Activated CD8-positive, alpha-beta memory T cell treated with anti-CD3 and anti-CD28 coated beads, Interleukin-2, amount 10 ng/mL, durations not matched to agents 7 days and 5 days (primary cell): Measurements from ENCODE around the gene CHRNG. TPM values are rescaled to one million over a fixed set of nuclear protein-coding genes. Genes with fewer than 3 reads are reported as not detected.

Source experiments
- ATAC-seq: fragments of 150-1000 bp; cut with Tn5 transposase; one replicate; pipeline ENCODE4 v1.10.0; 2021; ENCODE audit warnings: moderate library complexity
- CTCF ChIA-PET: fragments of 350-600 bp; sonication (Branson Sonifier 250); formaldehyde crosslinking; loops from one replicate; lab custom pipeline; 2021; ENCODE audit warnings: antibody characterized with exemption; lab: Charles Lee
- DNase-seq: peaks from one replicate; pipeline ENCODE4 v3.0.0-alpha.2; 2020
- H3K27ac Mint-ChIP-seq: one replicate; pipeline ENCODE4 v1.8.0; 2021; ENCODE audit warnings: mild to moderate bottlenecking, mixed read lengths
- H3K27me3 Mint-ChIP-seq: one replicate; pipeline ENCODE4 v1.8.0; 2021; ENCODE audit warnings: mixed read lengths
- H3K36me3 Mint-ChIP-seq: one replicate; pipeline ENCODE4 v1.8.0; 2021; ENCODE audit warnings: mild to moderate bottlenecking, mixed read lengths
- H3K4me1 Mint-ChIP-seq: one replicate; pipeline ENCODE4 v1.8.0; 2021; ENCODE audit warnings: mixed read lengths
- H3K4me3 Mint-ChIP-seq: one replicate; pipeline ENCODE4 v1.8.0; 2021; ENCODE audit warnings: mild to moderate bottlenecking, moderate library complexity, mixed read lengths
- H3K9me3 Mint-ChIP-seq: one replicate; pipeline ENCODE4 v1.8.0; 2022; ENCODE audit warnings: low read depth, mixed read lengths
- total RNA-seq, 2 experiments: library from RNA; stranded (reverse); gene quantifications; one replicate each; pipeline ENCODE4 v1.2.3, GENCODE V29; 2021

The CHRNG gene
- total RNA-seq, 2 experiments from 2014 or later: not detected

DNA sequence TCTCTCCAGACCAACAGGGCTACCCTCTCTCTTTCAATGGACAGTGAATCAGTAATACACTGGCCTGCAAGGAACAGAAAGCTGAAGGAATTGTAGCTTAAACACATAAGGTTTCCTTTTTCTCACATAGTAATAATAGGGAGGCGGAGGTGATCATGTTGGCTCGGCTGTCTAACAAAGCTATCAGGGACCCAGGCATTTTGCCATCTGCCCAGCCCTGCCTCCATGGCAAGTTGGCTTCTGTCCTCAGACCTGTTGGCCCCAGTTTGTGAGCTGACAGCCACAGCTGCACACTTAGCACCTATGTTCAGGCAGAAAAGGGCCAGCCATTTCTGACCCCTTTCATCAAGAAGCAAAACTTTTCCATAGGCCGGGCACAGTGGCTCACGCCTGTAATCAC is 2.0 kb upstream of the CHRNG start:
- no peak for DNase-seq
- Mint-ChIP-seq H3K4me1 (peaks cover 7% of the 10 kb centered on the region), H3K9me3 (peaks cover 4% of the 10 kb centered on the region), H3K36me3 (no peaks in the 10 kb centered on the region), H3K4me3 (no peak overlapping the region), H3K27me3 (peaks cover 6% of the 10 kb centered on the region), H3K27ac (no peak overlapping the region)
- no peak for ATAC-seq
- CTCF ChIA-PET: no interaction called here

DNA sequence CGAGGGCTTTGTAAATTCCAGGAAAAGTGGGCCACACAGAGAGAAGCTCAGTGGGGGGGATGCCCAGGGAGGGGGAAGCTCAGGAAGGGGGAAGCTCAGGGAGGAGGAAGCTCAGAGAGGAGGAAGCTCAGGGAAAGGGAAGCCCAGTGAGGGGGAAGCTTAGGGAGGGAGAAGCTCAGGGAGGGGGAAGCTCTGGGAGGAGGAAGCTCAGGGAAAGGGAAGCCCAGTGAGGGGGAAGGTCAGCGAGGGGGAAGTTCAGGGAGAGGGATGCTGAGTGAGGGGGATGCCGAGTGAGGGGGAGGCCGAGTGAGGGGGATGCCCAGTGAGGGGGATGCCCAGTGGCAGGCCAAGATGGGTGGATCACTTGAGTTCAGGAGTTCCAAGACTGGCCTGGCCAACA is 821 bp upstream of the CHRNG start:
- no peak overlapping the region for H3K27ac Mint-ChIP-seq
- CTCF ChIA-PET: interaction anchor here (0.7 kb wide), 2 partner anchors 11 to 601 kb away, joined by 3 read pairs; no protein-coding TSS in a partner anchor

DNA sequence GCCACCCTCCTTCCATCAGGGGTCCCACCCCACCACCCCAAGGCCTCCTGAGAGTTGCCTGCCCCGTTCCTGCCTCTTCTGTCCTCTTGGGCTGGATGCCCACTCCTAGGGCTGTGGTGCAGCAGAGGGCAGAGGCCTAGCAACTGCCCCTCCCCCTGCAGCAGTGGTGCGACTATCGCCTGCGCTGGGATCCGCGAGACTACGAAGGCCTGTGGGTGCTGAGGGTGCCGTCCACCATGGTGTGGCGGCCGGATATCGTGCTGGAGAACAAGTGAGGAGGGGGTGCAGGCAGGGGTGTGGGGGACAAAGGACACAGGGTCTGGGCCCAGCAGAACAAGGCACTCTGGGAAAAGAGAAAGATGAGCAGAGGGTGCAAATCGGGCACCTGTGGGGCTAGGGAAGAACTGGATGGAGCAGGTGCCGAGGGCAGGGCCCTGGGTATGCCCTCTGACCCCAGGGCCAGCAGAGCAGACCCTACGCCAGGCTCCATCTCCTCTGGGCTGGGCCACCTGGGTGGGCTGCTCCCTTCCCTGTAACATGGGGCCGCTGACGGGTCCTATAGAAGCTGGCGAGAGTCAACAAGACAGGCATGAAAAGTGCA is 1.0 kb downstream of the CHRNG start:
- CTCF ChIA-PET: interaction anchor here (0.9 kb wide), 1 partner anchor 10 kb away, joined by 3 read pairs; the partner anchor contains the start of genes EIF4E2 and TIGD1

More for the DNA sequence above, 821 bp upstream of the CHRNG start:
- no peak for ATAC-seq
- H3K36me3 Mint-ChIP-seq: no peaks in the 10 kb centered on the region
- no peak for DNase-seq
- no peak overlapping the region for H3K4me3 Mint-ChIP-seq
- H3K9me3 Mint-ChIP-seq: peaks cover 4% of the 10 kb centered on the region
- peaks cover 7% of the 10 kb centered on the region for H3K4me1 Mint-ChIP-seq
- peaks cover 6% of the 10 kb centered on the region for H3K27me3 Mint-ChIP-seq

DNA sequence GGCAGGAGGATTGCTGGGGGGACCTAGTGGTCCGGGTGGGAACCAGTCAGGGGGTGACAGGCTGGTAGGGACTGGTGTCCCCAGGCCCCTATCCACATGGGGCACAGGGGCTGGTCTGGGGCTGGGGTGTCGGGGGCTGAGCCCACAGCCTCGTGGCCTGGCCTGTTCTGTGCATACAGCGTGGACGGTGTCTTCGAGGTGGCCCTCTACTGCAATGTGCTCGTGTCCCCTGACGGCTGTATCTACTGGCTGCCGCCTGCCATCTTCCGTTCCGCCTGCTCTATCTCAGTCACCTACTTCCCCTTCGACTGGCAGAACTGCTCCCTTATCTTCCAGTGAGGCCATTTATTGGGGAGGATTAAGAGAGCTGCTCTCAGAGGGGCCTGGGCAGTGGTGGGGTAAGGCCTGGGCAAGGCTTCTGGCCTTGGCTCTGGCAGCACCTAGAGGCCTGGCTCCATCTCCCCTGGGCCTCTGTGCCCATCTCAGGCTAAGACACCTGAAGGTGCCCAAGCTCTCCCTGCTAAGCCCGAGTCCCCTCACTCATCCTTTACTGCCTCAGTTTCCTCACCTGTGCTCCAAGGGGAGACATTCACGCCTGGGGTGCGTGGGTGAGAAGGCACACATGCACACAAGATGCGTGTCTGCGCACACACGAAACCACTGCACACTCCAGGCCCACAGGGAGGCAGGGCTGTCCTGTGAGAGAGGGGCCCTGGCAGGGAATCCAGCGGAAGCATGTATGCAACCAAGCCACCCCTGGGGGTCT is 1.9 kb downstream of the CHRNG start:
- H3K9me3 Mint-ChIP-seq: peaks cover 3% of the 10 kb centered on the region
- H3K36me3 Mint-ChIP-seq: peaks cover 2% of the 10 kb centered on the region
- H3K4me3 Mint-ChIP-seq: no peak overlapping the region
- peaks cover 10% of the 10 kb centered on the region for H3K4me1 Mint-ChIP-seq
- no peak for ATAC-seq
- no peak for DNase-seq
- peaks cover 6% of the 10 kb centered on the region for H3K27me3 Mint-ChIP-seq
- H3K27ac Mint-ChIP-seq: no peak overlapping the region
- CTCF ChIA-PET: interaction anchor here (0.9 kb wide), 1 partner anchor 9 kb away, joined by 3 read pairs; the partner anchor contains the start of genes EIF4E2 and TIGD1

More for the DNA sequence above, 1.0 kb downstream of the CHRNG start:
- DNase-seq: no peak
- no peak for ATAC-seq
- Mint-ChIP-seq H3K36me3 (peaks cover 2% of the 10 kb centered on the region), H3K4me3 (no peak overlapping the region), H3K27ac (no peak overlapping the region), H3K27me3 (peaks cover 6% of the 10 kb centered on the region), H3K4me1 (peaks cover 7% of the 10 kb centered on the region), H3K9me3 (peaks cover 4% of the 10 kb centered on the region)

DNA sequence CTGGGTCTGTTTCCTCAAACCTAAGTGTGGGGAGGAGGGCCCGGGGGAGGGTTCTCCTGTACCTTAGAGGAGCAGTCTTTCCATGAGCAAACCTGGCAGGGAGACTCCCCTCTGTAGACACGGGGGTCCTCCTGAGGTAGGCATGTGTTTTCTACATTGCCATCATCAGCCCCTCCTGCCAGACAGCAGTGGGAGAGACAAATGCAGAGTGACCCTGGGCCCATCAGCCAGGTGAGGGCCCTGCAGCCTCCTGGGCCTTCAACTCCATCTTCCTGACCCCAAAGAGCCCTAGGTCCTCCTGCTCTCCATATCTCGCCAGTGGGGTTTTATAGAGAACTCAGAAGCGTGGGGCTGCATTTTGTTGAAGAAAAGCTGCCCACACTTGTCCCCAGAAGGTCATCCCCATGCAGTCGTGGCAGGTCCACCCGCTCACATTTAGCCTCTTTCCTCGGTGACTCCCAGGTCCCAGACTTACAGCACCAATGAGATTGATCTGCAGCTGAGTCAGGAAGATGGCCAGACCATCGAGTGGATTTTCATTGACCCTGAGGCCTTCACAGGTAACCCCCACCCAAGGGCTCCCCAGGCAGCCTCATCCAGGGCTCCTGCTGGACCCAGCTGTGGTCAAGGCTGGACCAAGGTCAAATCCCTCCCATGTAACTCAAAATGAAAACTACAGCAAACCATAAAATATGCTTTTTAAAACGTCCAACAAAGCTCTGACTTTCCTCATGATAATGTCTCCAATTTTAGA is 2.6 kb downstream of the CHRNG start:
- DNase-seq (no peak), ATAC-seq (no peak)
- H3K27me3 Mint-ChIP-seq: peaks cover 6% of the 10 kb centered on the region
- CTCF ChIA-PET: no interaction called here
- H3K4me1 Mint-ChIP-seq: peaks cover 14% of the 10 kb centered on the region
- peaks cover 5% of the 10 kb centered on the region for H3K36me3 Mint-ChIP-seq
- H3K9me3 Mint-ChIP-seq: no peaks in the 10 kb centered on the region
- no peak overlapping the region for H3K4me3 Mint-ChIP-seq
- no peak overlapping the region for H3K27ac Mint-ChIP-seq

DNA sequence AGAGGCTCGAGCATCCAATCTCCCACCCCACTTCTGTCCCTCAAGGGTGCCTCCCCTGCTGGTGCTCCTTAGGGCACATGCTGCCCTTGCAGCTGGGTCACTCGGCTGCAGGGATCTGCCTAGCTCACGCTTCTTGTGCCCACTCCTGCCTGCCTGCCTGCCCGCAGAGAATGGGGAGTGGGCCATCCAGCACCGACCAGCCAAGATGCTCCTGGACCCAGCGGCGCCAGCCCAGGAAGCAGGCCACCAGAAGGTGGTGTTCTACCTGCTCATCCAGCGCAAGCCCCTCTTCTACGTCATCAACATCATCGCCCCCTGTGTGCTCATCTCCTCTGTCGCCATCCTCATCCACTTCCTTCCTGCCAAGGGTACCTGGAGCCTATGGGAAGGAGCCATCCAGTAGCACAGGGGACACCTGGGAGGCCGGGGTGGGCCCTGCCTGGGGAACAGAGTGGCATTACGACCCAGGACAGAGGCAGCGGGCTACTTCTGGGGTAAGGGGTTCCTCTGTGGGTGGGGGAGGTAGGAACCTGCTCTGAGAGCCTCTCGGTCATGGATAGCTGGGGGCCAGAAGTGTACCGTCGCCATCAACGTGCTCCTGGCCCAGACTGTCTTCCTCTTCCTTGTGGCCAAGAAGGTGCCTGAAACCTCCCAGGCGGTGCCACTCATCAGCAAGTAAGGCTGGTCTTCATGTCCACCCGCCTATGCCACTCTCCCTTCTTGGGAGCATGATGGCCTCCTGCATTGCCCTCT is 3.4 kb downstream of the CHRNG start:
- Mint-ChIP-seq H3K36me3 (peaks cover 9% of the 10 kb centered on the region), H3K4me3 (no peak overlapping the region), H3K27ac (no peak overlapping the region), H3K27me3 (peaks cover 4% of the 10 kb centered on the region), H3K9me3 (no peaks in the 10 kb centered on the region), H3K4me1 (peaks cover 21% of the 10 kb centered on the region)
- no peak for ATAC-seq
- CTCF ChIA-PET: no interaction called here
- DNase-seq: no peak

DNA sequence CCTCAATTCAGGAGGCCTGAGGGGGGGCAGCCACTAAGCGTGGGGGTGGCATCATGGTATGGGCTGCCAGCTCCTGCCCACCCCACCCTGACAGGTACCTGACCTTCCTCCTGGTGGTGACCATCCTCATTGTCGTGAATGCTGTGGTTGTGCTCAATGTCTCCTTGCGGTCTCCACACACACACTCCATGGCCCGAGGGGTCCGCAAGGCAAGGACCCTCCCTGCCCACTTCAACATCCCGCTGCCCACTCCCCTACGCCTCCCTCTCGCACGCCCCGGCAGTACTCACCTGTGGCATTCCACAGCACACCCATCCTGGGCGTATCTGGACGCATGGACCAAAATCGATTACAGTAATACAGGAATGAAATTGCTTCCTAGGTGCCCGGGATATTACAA is 4.0 kb downstream of the CHRNG start:
- H3K27ac Mint-ChIP-seq: no peak overlapping the region
- H3K36me3 Mint-ChIP-seq: peaks cover 14% of the 10 kb centered on the region
- peaks cover 22% of the 10 kb centered on the region for H3K4me1 Mint-ChIP-seq
- CTCF ChIA-PET: no interaction called here
- ATAC-seq: no peak
- H3K4me3 Mint-ChIP-seq: no peak overlapping the region
- no peaks in the 10 kb centered on the region for H3K27me3 Mint-ChIP-seq
- no peak for DNase-seq
- no peaks in the 10 kb centered on the region for H3K9me3 Mint-ChIP-seq

DNA sequence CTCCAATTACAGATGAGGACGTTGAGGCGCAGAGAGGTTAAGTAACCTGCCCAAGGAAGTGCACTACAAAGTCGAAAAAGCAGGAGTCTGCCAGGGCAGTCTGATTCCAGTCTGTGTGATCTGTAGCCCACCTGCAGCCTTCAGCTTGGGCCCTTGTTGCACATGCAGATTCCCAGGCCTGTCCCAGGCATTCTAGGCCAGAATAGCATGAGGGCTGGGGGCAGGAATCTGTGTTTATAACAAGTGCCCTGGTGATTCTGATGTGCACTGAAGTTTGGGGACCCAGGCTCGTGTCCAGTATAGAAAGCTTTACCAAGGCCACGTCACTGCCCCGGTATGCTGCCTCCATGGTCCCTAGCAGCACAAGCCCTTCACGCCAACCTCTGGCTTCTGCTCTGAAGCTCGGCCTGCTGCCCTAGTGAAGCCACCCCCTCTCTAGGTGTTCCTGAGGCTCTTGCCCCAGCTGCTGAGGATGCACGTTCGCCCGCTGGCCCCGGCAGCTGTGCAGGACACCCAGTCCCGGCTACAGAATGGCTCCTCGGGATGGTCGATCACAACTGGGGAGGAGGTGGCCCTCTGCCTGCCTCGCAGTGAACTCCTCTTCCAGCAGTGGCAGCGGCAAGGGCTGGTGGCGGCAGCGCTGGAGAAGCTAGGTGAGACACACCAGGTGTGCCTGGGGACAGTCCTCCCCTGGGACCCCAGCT is 4.6 kb downstream of the CHRNG start:
- no peak overlapping the region for H3K27ac Mint-ChIP-seq
- no peaks in the 10 kb centered on the region for H3K9me3 Mint-ChIP-seq
- DNase-seq: no peak
- H3K27me3 Mint-ChIP-seq: no peaks in the 10 kb centered on the region
- no peak for ATAC-seq
- peaks cover 20% of the 10 kb centered on the region for H3K36me3 Mint-ChIP-seq
- peaks cover 26% of the 10 kb centered on the region for H3K4me1 Mint-ChIP-seq
- H3K4me3 Mint-ChIP-seq: no peak overlapping the region
- CTCF ChIA-PET: no interaction called here

DNA sequence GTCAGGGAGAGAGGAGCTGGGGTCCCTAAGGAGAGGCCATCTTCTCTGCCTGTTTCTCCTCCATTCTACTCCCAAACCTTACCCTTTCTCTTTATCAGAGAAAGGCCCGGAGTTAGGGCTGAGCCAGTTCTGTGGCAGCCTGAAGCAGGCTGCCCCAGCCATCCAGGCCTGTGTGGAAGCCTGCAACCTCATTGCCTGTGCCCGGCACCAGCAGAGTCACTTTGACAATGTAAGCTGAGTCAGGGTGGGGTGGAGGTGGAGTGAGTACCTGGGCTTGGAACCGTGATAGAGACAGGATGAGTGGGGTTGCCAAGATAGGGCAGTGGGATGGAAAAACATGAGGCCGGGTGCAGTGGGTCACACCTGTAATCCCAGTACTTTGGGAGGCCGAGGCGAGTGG is 5.2 kb downstream of the CHRNG start:
- Mint-ChIP-seq H3K4me1 (peaks cover 32% of the 10 kb centered on the region), H3K36me3 (peaks cover 22% of the 10 kb centered on the region), H3K9me3 (no peaks in the 10 kb centered on the region), H3K4me3 (no peak overlapping the region), H3K27me3 (no peaks in the 10 kb centered on the region), H3K27ac (no peak overlapping the region)
- CTCF ChIA-PET: no interaction called here
- no peak for ATAC-seq
- no peak for DNase-seq

DNA sequence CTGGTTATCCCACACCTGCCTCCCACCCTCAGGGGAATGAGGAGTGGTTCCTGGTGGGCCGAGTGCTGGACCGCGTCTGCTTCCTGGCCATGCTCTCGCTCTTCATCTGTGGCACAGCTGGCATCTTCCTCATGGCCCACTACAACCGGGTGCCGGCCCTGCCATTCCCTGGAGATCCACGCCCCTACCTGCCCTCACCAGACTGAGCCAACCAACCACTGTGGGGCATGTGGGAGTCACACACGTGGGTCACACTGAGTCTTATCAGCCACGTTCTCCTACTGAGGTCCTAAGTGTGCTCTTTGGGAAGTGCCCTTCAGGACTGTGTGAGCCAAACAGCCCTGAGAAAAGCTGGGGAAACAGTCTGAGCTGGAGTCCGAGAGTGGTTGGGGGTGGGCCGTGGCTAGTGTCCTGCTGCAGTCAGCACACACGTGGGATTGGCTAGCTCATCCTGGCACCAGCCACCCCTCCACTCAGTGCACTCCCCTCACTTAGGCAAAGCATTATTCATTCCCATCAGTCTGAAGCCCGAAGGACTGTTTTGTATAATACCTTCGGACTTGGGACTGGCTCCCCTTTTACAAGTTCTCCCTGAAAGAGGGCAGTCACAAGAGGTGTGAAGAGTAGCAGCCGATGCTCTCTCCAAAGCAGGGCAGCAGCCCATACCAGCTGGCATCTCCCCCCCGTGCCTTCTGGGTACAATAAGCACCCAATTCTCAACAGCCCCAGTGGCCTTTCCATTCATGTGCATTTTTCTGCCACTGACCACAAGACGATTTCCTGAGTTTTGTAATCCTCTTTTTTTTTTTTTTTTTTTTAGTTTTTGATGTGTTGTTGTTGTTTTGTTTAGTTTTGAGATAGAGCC is 6.3 kb downstream of the CHRNG start:
- Mint-ChIP-seq H3K27me3 (no peaks in the 10 kb centered on the region), H3K27ac (no peak overlapping the region), H3K36me3 (peaks cover 22% of the 10 kb centered on the region), H3K4me3 (no peak overlapping the region), H3K4me1 (peaks cover 33% of the 10 kb centered on the region), H3K9me3 (no peaks in the 10 kb centered on the region)
- DNase-seq (no peak), ATAC-seq (no peak)
- CTCF ChIA-PET: interaction anchor here (1.4 kb wide), 1 partner anchor 22 kb away, joined by 3 read pairs; no protein-coding TSS in a partner anchor

DNA sequence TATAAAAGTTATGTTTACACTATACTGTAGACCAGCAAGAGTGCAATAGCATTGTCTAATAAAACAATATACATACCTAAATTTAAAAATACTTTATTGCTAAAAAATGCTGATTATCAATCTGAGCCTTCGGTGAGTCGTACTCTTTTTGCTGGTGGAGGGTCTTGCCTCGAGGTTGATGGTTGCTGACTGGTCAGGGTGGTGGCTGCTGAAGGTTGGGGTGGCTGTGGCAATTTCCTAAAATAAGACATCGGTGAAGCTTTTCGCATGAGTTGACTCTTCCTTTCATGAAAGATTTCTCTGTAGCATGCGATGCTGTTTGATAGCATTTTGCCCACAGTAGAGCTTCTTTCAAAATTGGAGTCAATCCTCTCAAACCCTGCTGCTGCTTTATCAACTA is 8.5 kb downstream of the CHRNG start:
- H3K36me3 Mint-ChIP-seq: peaks cover 27% of the 10 kb centered on the region
- CTCF ChIA-PET: no interaction called here
- no peaks in the 10 kb centered on the region for H3K27me3 Mint-ChIP-seq
- DNase-seq (no peak), ATAC-seq (no peak)
- H3K4me3 Mint-ChIP-seq: no peak overlapping the region
- no peak overlapping the region for H3K27ac Mint-ChIP-seq
- H3K9me3 Mint-ChIP-seq: no peaks in the 10 kb centered on the region
- H3K4me1 Mint-ChIP-seq: peaks cover 49% of the 10 kb centered on the region
